ENCODE results near the gene ANKDD1B.
"Not testable (repeated sequence)": the region's sequence is repeated elsewhere in the genome, so short reads cannot be mapped to it uniquely, and the experiment has no call there.

ANKDD1B gene

GRCh38 chr5:75611311-75612225, at the start of gene ANKDD1B:
Gene ANKDD1B (plus strand): TSS chr5:75611453. CDS start chr5:75611635, 182 bp downstream.
- no peak for DNase-seq

DNA sequence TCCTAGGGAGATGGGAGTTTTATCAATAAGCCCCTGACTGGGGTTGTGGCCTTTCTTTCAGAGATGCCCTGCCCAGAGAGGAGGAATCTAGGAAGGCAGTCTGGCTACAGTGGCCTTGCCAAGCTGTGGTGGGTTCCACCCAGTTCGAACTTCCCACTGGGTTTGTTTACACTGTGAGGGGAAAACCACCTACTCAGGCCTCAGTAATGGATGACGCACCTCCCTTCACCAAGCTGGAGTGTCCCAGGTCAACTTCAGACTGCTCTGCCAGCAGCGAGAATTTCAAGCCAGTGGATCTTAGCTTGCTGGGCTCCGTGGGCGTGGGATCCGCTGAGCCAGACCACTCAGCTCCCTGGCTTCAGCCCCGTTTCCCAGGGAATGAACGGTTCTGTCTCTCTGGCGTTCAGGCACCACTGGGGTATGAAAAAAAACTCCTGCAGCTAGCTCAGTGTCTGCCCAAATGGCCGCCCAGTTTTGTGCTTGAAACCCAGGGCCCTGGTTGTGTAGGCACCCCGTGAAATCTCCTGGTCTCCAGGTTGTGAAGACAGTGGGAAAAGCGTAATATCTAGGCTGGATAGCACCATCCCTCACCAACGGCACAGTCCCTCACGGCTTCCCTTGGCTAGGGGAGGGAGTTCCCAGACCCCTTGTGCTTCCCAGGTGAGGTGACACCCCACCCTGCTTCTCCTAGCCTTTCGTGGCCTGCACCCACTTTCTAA, 45.1 kb upstream of the ANKDD1B start:
- DNase-seq = not testable (repeated sequence)

- DNase-seq = peak; percentile 39 to 44
Observed at GRCh38 chr5:75566710-75567309, 44.4 kb upstream of the ANKDD1B start.

- DNase-seq = no peak
Observed at GRCh38 chr5:75567710-75568109, 43.5 kb upstream of the ANKDD1B start.

DNA sequence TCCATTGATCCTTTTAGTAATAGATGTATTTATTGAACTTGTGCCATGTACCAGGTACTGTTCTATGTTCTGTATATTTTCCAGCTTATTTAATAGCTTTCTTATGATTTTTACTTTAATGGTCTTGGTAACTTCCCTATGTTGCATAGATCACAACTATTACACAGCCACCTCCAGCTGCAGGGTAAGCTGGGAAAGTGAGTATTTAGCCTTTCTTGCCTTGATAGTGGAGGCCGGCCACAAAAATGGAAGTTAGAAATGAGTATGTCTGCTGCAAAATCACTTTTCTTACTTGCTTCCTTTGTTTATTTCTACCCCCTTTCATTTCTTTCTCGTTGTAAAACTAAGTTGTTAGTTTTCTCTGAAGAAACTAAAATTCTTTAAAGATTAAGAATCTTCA, 43.1 kb upstream of the ANKDD1B start:
- DNase-seq = no peak

GRCh38 chr5:75571547-75571946, 39.7 kb upstream of the ANKDD1B start:
- DNase-seq = no peak

DNA sequence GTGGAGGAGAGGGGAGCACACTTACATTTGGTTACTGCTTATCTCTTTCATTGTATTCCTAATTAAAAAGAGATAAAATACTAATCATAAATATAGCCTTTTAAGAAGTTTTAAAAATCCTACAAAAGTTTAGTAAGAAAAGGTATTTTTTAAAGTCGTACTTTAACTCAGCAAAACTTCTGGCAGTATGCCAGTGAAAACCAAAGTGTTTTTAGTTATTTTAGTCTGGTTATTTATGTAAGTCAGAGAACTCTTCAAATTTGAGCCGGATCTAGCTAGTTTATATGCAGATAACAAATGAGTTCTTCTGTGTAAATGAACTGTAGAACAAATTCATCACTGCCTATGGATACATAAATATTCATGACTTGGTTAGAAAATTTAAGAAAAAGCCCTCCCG, 36.5 kb upstream of the ANKDD1B start:
- no peak for DNase-seq

- not testable (repeated sequence) for DNase-seq
Observed at GRCh38 chr5:75578280-75578679, 33.0 kb upstream of the ANKDD1B start.

GRCh38 chr5:75584641-75585040, 26.6 kb upstream of the ANKDD1B start:
- no peak for DNase-seq

DNA sequence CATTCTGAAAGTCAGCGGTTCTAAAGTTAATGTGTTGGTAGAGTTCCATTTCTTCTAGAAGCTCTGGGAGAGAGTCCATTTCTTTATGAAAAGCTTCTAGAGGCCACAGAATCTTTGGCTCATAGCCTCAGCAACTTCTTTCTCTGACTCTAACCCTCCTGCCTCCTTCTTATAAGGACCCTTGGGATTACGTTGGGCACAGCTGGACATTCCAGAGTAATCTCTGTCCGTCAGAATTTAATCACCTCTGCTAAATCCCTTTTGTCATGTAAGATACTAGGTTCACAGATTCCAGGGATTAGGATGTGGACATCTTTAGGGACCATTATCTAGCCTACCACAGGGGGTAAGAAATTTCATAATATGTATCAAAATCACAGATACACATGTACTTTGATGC, 22.6 kb upstream of the ANKDD1B start:
- no peak for DNase-seq

DNA sequence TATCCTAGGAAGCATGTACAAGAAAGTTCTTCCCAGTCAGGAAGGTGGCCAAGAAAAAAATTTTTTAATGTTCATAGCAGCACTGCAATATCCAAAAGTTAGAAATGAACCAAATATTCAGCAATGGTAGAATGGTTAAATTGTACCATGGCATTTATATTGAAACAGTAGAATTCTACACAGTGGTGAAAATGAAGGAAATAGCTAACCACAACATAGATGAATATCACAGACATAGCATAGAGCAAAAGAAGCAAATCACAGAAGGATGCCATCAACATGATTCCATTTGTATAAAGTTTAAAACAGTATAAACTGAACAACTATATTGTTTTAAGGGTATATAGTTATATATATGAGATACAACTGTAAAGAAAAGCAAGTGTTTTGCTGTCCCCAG, 10.7 kb upstream of the ANKDD1B start:
- no peak for DNase-seq

DNA sequence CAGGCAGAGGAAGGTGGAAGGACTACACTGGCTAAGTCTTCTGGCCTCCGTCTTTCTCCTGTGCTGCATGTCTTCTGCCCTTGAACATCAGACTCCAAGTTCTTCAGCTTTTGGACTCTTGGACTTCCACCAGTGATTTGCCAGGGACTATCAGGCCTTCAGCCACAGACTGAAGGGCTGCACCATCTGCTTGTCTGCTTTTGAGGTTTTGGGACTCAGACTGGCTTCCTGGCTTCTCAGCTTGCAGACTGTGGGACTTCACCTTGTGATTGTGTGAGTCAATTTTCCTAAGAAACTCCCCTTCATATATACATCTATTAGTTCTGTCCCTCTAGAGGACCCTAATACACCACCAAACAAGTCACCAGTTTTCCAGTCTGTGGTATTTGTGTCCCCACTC, 9.7 kb upstream of the ANKDD1B start:
- no peak for DNase-seq

DNA sequence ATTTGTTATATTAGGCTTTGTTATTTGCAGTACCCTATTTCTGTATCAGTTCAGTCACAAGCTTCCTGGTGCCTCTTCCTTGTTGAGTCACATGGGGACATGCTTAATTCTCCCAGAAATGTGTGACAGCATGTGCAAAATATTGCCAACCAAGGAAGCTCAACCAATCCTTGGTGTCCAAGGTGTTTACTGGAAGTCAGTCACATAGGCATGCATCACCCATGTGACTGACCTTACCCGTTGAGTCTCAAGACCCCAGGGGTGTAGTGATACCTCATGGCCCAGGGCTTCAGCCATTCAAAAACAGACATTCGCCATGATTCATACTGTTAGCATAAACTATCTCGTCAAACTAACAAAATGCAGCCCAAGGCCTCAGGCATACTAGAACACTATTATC, 9.3 kb upstream of the ANKDD1B start:
- no peak for DNase-seq

- no peak for DNase-seq
Observed at GRCh38 chr5:75603371-75603770, 7.9 kb upstream of the ANKDD1B start.

DNA sequence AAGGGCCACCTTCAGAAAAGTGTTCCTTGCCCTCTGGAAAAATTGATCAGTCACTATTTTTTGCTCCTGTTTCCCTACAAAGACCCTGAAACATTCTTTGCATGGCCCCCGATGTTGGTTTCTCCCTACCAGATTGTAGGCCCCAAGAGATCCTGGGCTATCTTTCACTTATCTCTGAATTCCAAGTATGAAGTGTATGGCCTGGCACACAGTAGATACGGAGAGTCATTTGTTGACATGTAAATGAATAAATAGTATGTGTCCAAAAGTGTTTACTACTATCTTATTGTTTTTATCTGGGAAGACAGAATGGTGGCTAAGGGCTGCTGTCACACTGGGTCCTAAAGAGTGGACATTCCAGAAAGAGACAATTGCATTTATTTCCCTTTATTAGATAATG, 7.4 kb upstream of the ANKDD1B start:
- no peak for DNase-seq

DNA sequence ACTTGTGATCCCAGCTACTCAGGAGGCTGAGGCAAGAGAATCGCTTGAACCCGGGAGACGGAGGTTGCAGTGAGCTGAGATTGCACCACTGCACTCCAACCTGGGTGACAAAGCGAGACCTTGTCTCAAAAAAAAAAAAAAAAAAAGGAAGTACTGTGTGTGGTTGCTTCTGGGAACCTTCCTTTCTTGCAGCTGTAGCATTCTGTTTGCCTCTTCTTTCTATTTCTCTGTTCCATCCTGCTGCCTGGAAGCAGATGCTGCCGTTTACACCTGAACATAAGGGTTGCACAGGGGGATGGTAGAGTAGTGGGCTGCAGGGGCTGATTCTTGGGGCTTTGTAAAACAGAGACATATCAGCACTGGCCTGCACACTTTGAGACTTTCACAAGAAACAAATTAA, 3.9 kb upstream of the ANKDD1B start:
- DNase-seq = not testable (repeated sequence)

- no peak for DNase-seq
Observed at GRCh38 chr5:75608870-75609269, 2.4 kb upstream of the ANKDD1B start.

DNA sequence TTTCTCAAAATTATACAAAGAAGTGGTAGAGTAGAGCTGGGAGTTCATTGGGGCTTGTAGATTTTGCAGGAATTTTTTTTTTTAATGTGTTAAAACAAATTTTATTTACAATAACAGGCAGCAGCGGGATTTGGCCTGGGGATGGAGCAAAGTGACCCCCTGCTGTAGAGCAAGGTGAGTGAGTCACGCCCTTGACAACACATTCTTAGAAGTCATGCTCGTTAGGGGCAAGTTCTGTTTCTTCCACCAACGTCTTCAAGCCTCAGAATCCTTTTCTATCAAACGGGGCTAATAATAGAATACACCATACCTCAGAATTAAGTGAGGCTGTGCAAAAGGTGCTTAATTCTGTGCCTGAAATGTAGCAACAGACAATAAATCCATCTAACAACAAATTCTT, 1.1 kb upstream of the ANKDD1B start:
- DNase-seq = no peak

GRCh38 chr5:75610859-75611310, 368 bp upstream of the ANKDD1B start:
- DNase-seq = not testable (repeated sequence)

DNA sequence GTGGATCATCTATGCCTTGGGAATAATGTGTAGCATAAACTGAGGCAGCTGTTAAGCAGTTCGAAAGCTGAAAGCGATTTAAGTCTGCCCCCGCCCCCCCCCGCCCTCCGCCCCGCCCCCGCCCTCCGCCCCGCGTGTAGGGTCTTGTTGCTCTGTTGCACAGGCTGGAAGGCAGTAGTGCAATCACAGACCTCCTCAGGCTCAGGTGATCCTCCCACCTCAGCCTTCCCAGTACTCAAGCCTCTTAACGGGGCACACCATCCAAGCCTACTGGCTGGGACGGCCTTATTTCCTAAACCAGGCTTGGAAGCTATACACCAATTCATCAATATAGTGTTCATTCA, 945 bp downstream of the ANKDD1B start:
- DNase-seq = no peak

DNA sequence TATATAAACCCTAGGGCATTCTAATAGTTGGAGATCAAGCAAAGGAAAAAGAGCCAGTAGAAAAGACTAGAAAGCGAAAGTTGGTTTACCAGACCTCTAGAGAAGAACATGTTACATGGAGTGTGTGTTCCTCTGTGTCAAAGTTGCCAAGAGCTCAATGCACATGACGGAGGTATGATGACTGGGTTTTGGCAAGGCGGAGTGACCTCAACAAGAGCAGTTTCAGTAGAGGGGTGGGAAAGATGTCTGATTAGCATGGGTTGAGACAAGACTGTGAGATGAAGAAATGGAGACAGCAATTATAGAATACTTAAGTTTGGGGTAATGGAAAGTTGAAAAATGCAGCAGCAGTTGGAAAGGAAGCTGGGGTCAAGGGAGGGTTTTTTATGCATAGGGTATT, 1.6 kb downstream of the ANKDD1B start:
- no peak for DNase-seq

DNA sequence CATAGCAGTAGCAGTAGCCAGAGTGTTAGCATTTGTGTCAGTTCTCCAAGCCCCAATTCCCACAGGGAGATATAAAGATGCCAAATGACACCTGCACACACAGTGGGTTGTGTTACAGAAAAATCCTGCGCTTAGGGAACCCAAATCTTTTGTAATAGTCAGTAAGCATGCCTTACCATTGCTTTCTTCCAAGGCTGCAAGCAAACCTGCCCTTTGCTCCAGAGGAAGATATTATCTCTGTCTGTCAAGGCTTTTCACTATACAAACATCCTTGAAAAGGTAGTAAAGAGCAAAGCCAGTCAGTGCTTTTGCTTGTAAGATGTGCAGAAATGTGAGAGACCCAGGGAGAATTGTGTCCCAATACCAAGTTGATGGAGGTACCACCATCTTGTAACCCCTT, 2.9 kb downstream of the ANKDD1B start:
- DNase-seq = no peak

GRCh38 chr5:75616371-75616881, 5.2 kb downstream of the ANKDD1B start:
- no peak for DNase-seq
